Fibroblast of pulmonary artery (primary cell): ENCODE data around the gene NETO2.
A peak's percentile ranks its signal among the peaks of the same experiment; 100 is the strongest.
"Not testable (repeated sequence)": the region's sequence is repeated elsewhere in the genome, so short reads cannot be mapped to it uniquely, and the experiment has no call there.

Experiments
- DNase-seq: peaks from one replicate; pipeline ENCODE4 v3.0.0-alpha.2; 2010; ENCODE audit warnings: low read depth
- H3K4me3 ChIP-seq: replicated peaks from 2 replicates; pipeline ENCODE4 v1.5.1; 2011; ENCODE audit warnings: low read depth, mild to moderate bottlenecking, control low read depth, low read length, moderate library complexity
- TF ChIP-seq, protein P1 (sequence below): IDR thresholded peaks from 2 replicates; pipeline ENCODE4 v1.5.1; 2011; ENCODE audit warnings: mild to moderate bottlenecking, control low read depth, low read length, inconsistent platforms; ENCODE audit errors: missing control alignments

NETO2 gene

DNA sequence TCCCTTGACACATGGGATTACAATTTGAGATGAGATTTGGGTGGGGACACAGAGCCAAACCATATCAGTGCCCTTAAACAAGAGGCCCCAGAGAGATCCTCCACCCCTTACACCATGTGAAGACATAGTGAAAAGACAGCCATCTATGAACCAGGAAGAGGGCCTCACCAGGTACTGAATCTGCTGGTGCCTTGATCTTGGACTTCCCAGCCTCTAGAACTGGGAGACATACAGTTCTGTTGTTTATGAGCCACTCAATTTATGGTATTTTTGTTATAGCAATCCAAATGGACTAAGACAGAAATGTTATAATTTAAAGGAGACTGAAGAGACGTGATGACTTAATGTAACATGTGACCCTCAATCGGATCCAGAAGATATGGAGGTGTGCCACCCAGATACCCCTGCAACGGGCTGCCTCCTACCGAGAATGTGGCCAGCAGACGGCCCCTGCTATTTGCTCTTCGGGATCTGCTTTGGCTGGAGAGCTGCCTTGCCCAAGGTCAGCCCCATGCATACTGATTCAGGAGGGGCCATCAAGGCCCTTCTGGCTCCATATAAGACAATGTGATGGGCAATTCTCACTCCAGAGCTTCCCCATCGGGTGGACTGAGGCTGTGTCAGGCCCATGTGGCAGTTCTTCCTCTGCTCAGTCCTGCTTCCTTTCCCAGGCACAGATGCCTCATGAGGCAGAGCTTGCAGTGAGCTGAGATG, 80.6 kb downstream of the NETO2 start:
- H3K4me3 ChIP-seq: no peak overlapping the region
- no peak for DNase-seq
- TF ChIP-seq, protein P1, sequence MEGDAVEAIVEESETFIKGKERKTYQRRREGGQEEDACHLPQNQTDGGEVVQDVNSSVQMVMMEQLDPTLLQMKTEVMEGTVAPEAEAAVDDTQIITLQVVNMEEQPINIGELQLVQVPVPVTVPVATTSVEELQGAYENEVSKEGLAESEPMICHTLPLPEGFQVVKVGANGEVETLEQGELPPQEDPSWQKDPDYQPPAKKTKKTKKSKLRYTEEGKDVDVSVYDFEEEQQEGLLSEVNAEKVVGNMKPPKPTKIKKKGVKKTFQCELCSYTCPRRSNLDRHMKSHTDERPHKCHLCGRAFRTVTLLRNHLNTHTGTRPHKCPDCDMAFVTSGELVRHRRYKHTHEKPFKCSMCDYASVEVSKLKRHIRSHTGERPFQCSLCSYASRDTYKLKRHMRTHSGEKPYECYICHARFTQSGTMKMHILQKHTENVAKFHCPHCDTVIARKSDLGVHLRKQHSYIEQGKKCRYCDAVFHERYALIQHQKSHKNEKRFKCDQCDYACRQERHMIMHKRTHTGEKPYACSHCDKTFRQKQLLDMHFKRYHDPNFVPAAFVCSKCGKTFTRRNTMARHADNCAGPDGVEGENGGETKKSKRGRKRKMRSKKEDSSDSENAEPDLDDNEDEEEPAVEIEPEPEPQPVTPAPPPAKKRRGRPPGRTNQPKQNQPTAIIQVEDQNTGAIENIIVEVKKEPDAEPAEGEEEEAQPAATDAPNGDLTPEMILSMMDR: no peak

DNA sequence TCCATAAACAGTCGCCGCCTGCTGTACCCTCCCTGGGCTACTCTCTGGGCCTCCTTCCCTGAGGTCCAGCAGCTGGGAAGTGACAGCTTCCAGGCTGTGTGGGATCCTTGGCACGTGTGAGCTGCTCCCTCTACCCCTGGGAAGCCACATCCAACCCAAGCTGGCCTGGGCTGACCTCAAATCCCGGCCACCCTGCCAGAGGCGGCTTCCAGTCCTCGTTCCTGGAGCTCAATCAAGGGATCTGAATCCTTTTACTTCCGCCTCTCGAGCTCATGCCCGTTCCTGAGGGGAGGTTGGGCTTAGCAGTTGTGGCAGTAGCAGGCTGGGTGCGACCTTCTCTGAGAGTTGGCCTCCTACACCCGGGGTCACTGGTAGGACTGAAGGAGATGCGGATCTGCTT, 82.5 kb downstream of the NETO2 start:
- TF ChIP-seq, protein P1: no peak
- H3K4me3 ChIP-seq: no peak overlapping the region
- DNase-seq: no peak

DNA sequence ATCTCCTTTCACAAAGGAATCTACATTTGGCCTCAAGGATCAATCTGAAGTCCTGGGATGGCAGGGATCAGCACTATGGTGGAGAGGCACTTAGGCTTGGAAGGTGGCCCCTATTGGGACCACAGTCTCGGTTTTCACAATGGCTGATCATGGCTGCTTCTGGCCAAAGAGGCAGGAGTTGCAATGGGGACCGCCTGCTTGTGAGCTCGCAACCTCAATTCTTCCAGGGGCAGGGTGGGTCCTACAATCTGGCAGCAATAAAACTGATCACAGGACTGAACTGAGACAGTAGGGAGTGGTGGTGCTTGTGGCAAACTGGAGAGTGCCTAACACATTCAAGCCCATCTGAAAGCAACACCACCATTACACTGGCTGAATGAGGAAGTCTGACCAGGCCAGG, 83.1 kb downstream of the NETO2 start:
- DNase-seq: no peak
- TF ChIP-seq, protein P1: no peak
- H3K4me3 ChIP-seq: no peak overlapping the region

DNA sequence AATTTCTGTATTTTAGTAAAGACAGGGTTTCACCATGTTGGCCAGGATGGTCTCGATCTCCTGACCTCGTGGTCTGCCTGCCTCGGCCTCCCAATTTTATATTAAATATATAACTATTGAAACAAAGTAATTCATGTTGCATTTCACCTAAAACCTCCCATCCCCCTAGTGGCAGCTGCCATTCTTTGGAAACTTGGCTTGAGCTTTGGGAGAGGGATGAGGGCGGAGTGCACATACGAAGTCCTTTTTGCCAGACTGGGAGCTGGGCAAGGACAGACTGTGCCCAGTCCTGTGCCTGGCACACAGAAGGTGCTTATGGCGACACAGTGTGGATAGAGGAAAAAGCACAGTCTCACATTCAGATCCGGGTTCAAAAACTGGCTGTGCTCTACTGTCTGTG, 83.8 kb downstream of the NETO2 start:
- TF ChIP-seq, protein P1: no peak
- no peak for DNase-seq
- H3K4me3 ChIP-seq: no peak overlapping the region

DNA sequence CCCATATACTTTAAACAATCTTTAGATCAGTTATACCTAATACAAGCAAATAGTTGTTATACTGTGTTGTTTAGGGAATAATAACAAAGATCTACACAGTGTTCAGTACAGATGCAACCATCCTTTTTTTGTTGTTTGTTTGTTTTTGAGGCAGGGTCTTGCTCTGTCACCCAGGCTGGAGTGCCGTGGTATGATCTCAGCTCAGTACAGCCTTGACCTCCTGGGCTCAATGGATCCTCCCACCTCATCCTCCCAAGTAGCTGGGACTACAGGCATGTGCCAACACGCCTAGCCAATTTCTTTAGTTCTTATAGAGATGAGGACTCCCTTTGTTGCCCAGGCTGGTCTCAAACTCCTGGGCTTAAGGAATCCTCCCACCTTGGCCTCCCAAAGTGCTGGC, 84.6 kb downstream of the NETO2 start:
- not testable (repeated sequence) for H3K4me3 ChIP-seq

DNA sequence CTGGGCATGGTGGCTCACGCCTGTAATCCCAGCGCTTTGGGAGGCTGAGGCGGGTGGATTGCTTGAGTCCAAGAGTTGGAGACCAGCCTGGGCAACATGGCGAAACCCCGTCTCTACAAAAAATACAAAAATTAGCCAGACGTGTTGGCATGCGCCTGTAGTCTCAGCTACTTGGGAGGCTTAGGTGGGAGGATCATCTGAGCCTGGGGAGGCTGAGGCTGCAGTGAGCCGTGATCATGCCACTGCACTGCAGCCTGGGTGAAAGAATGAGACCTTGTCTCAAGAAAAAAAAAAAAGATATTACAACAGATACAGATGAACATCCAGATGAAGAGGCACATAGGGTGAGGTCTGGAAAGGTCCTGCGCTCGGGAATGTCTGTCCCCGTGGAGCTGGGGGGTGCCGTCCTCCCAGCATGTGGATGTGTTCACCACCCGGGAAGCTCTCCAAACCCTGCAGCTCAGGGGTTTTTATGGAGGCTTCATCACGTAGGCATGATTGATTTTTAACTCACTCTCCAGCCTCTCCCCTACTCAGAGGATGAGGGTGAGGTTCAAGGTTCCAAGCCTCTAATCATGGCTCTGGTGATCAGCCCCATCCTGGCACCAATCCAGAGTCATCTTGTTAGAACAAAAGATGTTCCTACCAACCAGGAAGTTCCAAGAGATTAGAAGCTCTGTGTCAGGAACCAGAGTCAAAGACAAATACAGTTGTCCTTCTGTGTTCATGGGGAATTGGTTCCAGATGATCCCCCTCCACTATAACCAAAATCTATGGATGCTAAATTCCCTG, 85.3 kb downstream of the NETO2 start:
- no peak overlapping the region for H3K4me3 ChIP-seq
- DNase-seq: peak; percentile 52
- TF ChIP-seq, protein P1: no peak

More for the DNA sequence above, 84.6 kb downstream of the NETO2 start:
- DNase-seq: not testable (repeated sequence)

DNA sequence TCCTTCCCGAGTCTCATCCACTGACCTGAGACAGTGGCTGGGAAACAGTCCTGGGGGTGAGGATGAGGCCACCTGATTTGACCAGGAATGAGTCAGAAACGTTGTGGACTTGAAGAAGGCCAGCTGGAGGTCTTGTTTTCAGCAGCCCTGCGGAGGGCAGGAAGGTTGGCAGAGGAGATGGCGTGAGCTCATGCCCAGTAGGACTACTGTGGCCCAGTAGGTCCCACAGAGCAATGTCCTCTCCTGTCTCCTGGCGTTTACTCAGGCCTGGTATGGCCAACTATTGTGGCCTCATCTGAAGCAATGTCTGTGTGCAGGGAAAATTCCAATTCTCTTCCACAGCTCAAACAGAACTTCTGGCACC, 86.1 kb downstream of the NETO2 start:
- H3K4me3 ChIP-seq: no peak overlapping the region
- peak; percentile 23 for DNase-seq
- TF ChIP-seq, protein P1: no peak
